Liver (tissue), 3 donors: ENCODE data around the gene RNASE7.

ENCODE experiments used
- CTCF ChIP-seq: fragments of 150-350 bp; IDR thresholded peaks from 2 replicates; pipeline ENCODE4 v1.5.1; 2017; ENCODE audit warnings: improper control_type of control experiment, low read depth, low read length; ENCODE audit not compliant: missing input control
- EGR1 ChIP-seq, 2 donors: IDR thresholded peaks; 2 replicates each; pipeline ENCODE4 v1.6.1; 2016 to 2018; ENCODE audit warnings: antibody characterized with exemption in 2 of 2, low read depth in 2 of 2
- GABPA ChIP-seq, 2 donors: IDR thresholded peaks in 1 of 2; conservative IDR thresholded peaks in 1 of 2; 2 replicates each; pipeline ENCODE4 v1.6.1; 2016; ENCODE audit warnings: antibody characterized with exemption in 2 of 2, mild to moderate bottlenecking in 1 of 2, moderate library complexity in 1 of 2
- JUND ChIP-seq, 2 donors: IDR thresholded peaks; 2 replicates each; pipeline ENCODE4 v1.6.1; 2016; ENCODE audit warnings: antibody characterized with exemption in 2 of 2
- MAX ChIP-seq: IDR thresholded peaks from 2 replicates; pipeline ENCODE4 v1.6.1; 2016; ENCODE audit warnings: antibody characterized with exemption
- NR2F2 ChIP-seq: IDR thresholded peaks from 2 replicates; pipeline ENCODE4 v1.6.1; 2016; ENCODE audit warnings: antibody characterized with exemption
- RAD21 ChIP-seq, 2 donors: IDR thresholded peaks; 2 replicates each; pipeline ENCODE4 v1.6.1; 2016; ENCODE audit warnings: antibody characterized with exemption in 2 of 2, mild to moderate bottlenecking in 2 of 2
- RXRA ChIP-seq, 2 donors: IDR thresholded peaks; 2 replicates each; pipeline ENCODE4 v1.6.1; 2017 to 2018; ENCODE audit warnings: antibody characterized with exemption in 2 of 2, mild to moderate bottlenecking in 1 of 2
- SP1 ChIP-seq: IDR thresholded peaks from 2 replicates; pipeline ENCODE4 v1.6.1; 2018; ENCODE audit warnings: antibody characterized with exemption, mild to moderate bottlenecking
- YY1 ChIP-seq: IDR thresholded peaks from 2 replicates; pipeline ENCODE4 v1.6.1; 2016; ENCODE audit warnings: antibody characterized with exemption, mild to moderate bottlenecking
- TF ChIP-seq, protein P1 (sequence below): IDR thresholded peaks from 2 replicates; pipeline ENCODE4 v1.6.1; 2016; ENCODE audit warnings: antibody characterized with exemption
- TF ChIP-seq, protein P2 (sequence below): IDR thresholded peaks from 2 replicates; pipeline ENCODE4 v1.6.1; 2016; ENCODE audit warnings: antibody characterized with exemption, mild to moderate bottlenecking
- donor health status: healthy.
- donor health status: healthy.

DNA sequence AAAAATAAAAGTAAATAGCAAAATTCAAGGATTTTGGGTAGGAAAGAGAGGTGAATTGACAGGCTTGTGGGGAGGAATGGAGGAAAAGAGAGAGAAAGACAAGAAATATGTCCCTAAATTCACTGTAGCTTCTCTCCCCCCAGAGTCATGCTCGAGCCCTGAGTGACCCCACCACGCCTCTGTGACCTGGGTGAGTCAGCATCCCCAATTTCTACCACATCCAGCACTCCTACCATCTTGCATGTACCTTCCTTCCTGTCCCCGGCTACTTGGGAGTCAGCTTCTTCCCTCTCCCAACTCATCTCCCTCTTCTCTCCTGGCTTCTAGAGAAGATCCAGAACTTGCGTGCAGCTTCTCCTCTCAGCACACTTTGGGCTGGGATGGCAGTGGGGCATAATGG, 46.5 kb downstream of the RNASE7 start:
- TF ChIP-seq MAX, result no peak
- no peak for TF ChIP-seq RAD21 (IDR thresholded peaks at IDR 0.05)
- no peak for TF ChIP-seq SP1
- TF ChIP-seq CTCF, result no peak
- TF ChIP-seq EGR1 (IDR thresholded peaks at IDR 0.05; ENCODE audit: low read depth in 2 of 2), result no peak
- no peak for TF ChIP-seq NR2F2
- no peak for TF ChIP-seq RXRA (IDR thresholded peaks at IDR 0.05)
- no peak for TF ChIP-seq GABPA (IDR thresholded peaks at IDR 0.05 in 1 of 2, conservative IDR thresholded peaks at IDR 0.05 in 1 of 2)
- TF ChIP-seq, protein P1, sequence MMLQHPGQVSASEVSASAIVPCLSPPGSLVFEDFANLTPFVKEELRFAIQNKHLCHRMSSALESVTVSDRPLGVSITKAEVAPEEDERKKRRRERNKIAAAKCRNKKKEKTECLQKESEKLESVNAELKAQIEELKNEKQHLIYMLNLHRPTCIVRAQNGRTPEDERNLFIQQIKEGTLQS, result no peak
- no peak for TF ChIP-seq JUND (IDR thresholded peaks at IDR 0.05)
- TF ChIP-seq YY1, result no peak
- TF ChIP-seq, protein P2, sequence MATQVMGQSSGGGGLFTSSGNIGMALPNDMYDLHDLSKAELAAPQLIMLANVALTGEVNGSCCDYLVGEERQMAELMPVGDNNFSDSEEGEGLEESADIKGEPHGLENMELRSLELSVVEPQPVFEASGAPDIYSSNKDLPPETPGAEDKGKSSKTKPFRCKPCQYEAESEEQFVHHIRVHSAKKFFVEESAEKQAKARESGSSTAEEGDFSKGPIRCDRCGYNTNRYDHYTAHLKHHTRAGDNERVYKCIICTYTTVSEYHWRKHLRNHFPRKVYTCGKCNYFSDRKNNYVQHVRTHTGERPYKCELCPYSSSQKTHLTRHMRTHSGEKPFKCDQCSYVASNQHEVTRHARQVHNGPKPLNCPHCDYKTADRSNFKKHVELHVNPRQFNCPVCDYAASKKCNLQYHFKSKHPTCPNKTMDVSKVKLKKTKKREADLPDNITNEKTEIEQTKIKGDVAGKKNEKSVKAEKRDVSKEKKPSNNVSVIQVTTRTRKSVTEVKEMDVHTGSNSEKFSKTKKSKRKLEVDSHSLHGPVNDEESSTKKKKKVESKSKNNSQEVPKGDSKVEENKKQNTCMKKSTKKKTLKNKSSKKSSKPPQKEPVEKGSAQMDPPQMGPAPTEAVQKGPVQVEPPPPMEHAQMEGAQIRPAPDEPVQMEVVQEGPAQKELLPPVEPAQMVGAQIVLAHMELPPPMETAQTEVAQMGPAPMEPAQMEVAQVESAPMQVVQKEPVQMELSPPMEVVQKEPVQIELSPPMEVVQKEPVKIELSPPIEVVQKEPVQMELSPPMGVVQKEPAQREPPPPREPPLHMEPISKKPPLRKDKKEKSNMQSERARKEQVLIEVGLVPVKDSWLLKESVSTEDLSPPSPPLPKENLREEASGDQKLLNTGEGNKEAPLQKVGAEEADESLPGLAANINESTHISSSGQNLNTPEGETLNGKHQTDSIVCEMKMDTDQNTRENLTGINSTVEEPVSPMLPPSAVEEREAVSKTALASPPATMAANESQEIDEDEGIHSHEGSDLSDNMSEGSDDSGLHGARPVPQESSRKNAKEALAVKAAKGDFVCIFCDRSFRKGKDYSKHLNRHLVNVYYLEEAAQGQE, result no peak
